HEK293T (cell line): Measurements from ENCODE around the gene LOC128125822.

Experiments used
- ARNT ChIP-seq: fragments of 450-650 bp; IDR thresholded peaks from 2 replicates; pipeline ENCODE4 v1.6.1; 2017; ENCODE audit warnings: mild to moderate bottlenecking
- ELF4 ChIP-seq: fragments of 450-650 bp; IDR thresholded peaks from 2 replicates; pipeline ENCODE4 v1.6.1; 2017; ENCODE audit warnings: antibody characterized with exemption
- FOXM1 ChIP-seq: fragments of 450-650 bp; IDR thresholded peaks from 2 replicates; pipeline ENCODE4 v1.6.1; 2017; ENCODE audit warnings: mild to moderate bottlenecking, borderline replicate concordance
- L3MBTL2 ChIP-seq: fragments of 450-650 bp; conservative IDR thresholded peaks from 2 replicates; pipeline ENCODE4 v1.6.1; 2016; ENCODE audit warnings: mild to moderate bottlenecking
- SP1 ChIP-seq: fragments of 450-650 bp; IDR thresholded peaks from 2 replicates; pipeline ENCODE4 v1.6.1; 2017
- SUZ12 ChIP-seq: fragments of 450-650 bp; IDR thresholded peaks from 2 replicates; pipeline ENCODE4 v1.6.1; 2016; ENCODE audit warnings: mild to moderate bottlenecking
- TARDBP ChIP-seq: fragments of 450-650 bp; IDR thresholded peaks from 2 replicates; pipeline ENCODE4 v1.6.1; 2016
- ZNF384 ChIP-seq: fragments of 450-650 bp; IDR thresholded peaks from 2 replicates; pipeline ENCODE4 v1.6.1; 2016
- TF ChIP-seq, protein P1 (sequence below): fragments of 450-650 bp; IDR thresholded peaks from 2 replicates; pipeline ENCODE4 v1.6.1; 2016

GRCh38 chr6:63537201-63537958 lies 34.9 kb upstream of the LOC128125822 start:
- TF ChIP-seq L3MBTL2 (no peak), TARDBP (no peak), FOXM1 (no peak), SUZ12 (no peak), ARNT (no peak), ELF4 (no peak), ZNF384 (no peak), SP1 (no peak)
- TF ChIP-seq, protein P1, sequence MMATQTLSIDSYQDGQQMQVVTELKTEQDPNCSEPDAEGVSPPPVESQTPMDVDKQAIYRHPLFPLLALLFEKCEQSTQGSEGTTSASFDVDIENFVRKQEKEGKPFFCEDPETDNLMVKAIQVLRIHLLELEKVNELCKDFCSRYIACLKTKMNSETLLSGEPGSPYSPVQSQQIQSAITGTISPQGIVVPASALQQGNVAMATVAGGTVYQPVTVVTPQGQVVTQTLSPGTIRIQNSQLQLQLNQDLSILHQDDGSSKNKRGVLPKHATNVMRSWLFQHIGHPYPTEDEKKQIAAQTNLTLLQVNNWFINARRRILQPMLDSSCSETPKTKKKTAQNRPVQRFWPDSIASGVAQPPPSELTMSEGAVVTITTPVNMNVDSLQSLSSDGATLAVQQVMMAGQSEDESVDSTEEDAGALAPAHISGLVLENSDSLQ: no peak
